Measurements from ENCODE around the gene DIDO1. TPM values are rescaled to one million over a fixed set of nuclear protein-coding genes. Genes with fewer than 3 reads are reported as not detected.
A peak's percentile ranks its signal among the peaks of the same experiment; 100 is the strongest.

Gene DIDO1
- total RNA-seq, 1 experiment from 2014 or later: 85.9 TPM

DNA sequence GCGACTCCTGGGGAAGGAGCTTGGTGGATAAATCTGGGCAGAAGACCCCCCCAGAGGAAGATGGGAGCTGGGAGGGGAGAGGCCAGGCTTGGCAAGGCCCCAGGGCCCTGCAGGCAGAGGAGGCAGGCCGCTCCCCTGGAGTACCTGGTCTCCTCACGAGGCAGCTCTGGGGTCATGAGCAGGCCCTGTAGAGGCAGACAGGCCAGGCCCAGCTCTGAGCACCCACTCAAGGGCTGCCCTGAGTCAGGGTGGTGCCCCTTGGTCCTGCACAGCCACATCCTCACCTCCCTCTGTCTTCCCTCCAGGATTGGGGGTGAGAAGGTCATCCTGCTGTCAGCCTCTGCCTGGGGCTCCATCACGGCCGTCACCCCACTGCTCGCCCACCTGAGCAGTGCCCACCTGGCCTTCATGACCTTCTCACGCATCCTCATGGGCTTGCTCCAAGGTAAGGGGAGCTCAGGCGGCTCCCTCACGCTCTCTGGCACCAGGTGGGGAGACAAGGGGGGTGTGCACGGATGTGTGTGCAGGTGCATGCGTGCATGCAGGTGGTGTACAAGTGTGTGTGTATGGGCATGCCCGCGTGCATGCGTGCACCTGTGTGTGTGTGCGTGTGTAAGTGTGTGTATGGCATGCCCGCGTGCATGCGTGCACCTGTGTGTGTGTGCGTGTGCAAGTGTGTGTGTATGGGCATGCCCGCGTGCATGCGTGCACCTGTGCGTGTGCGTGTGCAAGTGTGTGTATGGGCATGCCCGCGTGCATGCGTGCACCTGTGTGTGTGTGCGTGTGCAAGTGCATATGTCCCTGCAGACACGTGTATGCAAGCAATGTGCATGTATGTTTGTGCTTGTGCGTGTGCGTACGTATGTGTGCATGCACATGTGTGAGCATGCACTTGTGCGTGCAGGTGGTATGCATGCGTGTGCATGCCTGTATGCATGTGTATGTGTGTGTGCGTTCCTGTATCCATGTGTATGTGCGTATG, 31.1 kb upstream of the DIDO1 start:
- H3T11ph ChIP-seq (ENCODE audit: low read length): no peak overlapping the region
- H4K91ac ChIP-seq (ENCODE audit: insufficient read length, low read depth, low read length): no peak overlapping the region
- H4K8ac ChIP-seq (replicated peaks; ENCODE audit: insufficient read length, low read depth, low read length): no peak overlapping the region
- no peak overlapping the region for H2BK12ac ChIP-seq (ENCODE audit: insufficient read length, low read depth, low read length)
- no peaks in the 10 kb centered on the region for H3K9me3 ChIP-seq (ENCODE audit: control insufficient read depth, low read depth, low read length)
- no peak overlapping the region for H3K4me2 ChIP-seq (ENCODE audit: insufficient read depth, insufficient read length, low read length)
- no peak overlapping the region for H3K18ac ChIP-seq (ENCODE audit: insufficient read length, low read depth, low read length)
- H2AK5ac ChIP-seq (ENCODE audit: insufficient read length, low read length): no peak overlapping the region
- no peak overlapping the region; a peak in 1 of 5 replicates for H3K4me3 Mint-ChIP-seq
- TF ChIP-seq, protein P1, sequence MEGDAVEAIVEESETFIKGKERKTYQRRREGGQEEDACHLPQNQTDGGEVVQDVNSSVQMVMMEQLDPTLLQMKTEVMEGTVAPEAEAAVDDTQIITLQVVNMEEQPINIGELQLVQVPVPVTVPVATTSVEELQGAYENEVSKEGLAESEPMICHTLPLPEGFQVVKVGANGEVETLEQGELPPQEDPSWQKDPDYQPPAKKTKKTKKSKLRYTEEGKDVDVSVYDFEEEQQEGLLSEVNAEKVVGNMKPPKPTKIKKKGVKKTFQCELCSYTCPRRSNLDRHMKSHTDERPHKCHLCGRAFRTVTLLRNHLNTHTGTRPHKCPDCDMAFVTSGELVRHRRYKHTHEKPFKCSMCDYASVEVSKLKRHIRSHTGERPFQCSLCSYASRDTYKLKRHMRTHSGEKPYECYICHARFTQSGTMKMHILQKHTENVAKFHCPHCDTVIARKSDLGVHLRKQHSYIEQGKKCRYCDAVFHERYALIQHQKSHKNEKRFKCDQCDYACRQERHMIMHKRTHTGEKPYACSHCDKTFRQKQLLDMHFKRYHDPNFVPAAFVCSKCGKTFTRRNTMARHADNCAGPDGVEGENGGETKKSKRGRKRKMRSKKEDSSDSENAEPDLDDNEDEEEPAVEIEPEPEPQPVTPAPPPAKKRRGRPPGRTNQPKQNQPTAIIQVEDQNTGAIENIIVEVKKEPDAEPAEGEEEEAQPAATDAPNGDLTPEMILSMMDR (conservative IDR thresholded peaks at IDR 0.05): no peak
- H4K20me1 ChIP-seq (ENCODE audit: control insufficient read depth, insufficient read depth, insufficient read length): no peaks in the 10 kb centered on the region
- WGBS (ENCODE audit: extremely low coverage, insufficient read length, low lambda C conversion rate): no CpG with 5 or more reads among the region's 36 CpGs
- no peak overlapping the region for H3K9ac ChIP-seq (ENCODE audit: extremely low read depth, insufficient read length, low read length)
- no peaks in the 10 kb centered on the region; the same call in 1 of the 2 replicates for H3K79me2 ChIP-seq (ENCODE audit: insufficient read depth, low read length)
- H2BK20ac ChIP-seq (ENCODE audit: low read depth, low read length, poor library complexity, severe bottlenecking): no peak overlapping the region
- no peak for DNase-seq
- no peaks in the 10 kb centered on the region for H3K27me3 ChIP-seq (ENCODE audit: insufficient read depth, low read length)
- H3K56ac ChIP-seq (ENCODE audit: insufficient read length, low read depth, low read length): no peak overlapping the region
- no peak overlapping the region for H2AFZ ChIP-seq (ENCODE audit: low read length)
- H3K4me1 Mint-ChIP-seq: peaks cover 11 to 28% of the 10 kb centered on the region in 2 experiments
- no peak overlapping the region for H3K14ac ChIP-seq (ENCODE audit: insufficient read depth, low read length)
- peaks cover 3% of the 10 kb centered on the region; the same call in 1 of the 2 replicates for H3K4me1 ChIP-seq (ENCODE audit: insufficient read depth, low read length)
- no peaks in the 10 kb centered on the region for H3K79me1 ChIP-seq (ENCODE audit: insufficient read depth, low read depth, low read length, poor library complexity, severe bottlenecking)
- H2BK5ac ChIP-seq (ENCODE audit: insufficient read length, low read length): no peak overlapping the region
- no peak overlapping the region for H4K5ac ChIP-seq (ENCODE audit: insufficient read length, low read depth, low read length)
- peaks cover 2 to 10% (median 7%) of the 10 kb centered on the region in 3 experiments; a peak in 4 of 7 replicates for H3K36me3 Mint-ChIP-seq (ENCODE audit: insufficient read depth in 1 of 3, low read depth in 3 of 3)
- no peak overlapping the region for H2BK120ac ChIP-seq (ENCODE audit: low read depth, low read length, poor library complexity, severe bottlenecking)
- H3K4ac ChIP-seq (ENCODE audit: low read depth, low read length): no peak overlapping the region
- no peaks in the 10 kb centered on the region for H3K9me3 Mint-ChIP-seq
- H3K23ac ChIP-seq (ENCODE audit: insufficient read length, low read depth, low read length): no peak overlapping the region
- H3K27me3 Mint-ChIP-seq (ENCODE audit: low read depth): no peaks in the 10 kb centered on the region; the same call in 1 of the 2 replicates
- no peak overlapping the region for H3K27ac ChIP-seq (ENCODE audit: insufficient read length, low read depth, low read length)
- peaks cover 7% of the 10 kb centered on the region for H3K23me2 ChIP-seq (ENCODE audit: insufficient read length, low read depth, low read length, poor library complexity, severe bottlenecking)
- H3K27ac Mint-ChIP-seq: peak overlapping the region in 1 of 3 experiments; percentile 44; a peak in 1 of 7 replicates
- no peak overlapping the region for H2BK15ac ChIP-seq (ENCODE audit: low read depth, low read length)
